A673 (cell line): ENCODE results near the gene GALNT6.

Source experiments
- EZH2 ChIP-seq: fragments of 200-600 bp; sonication (generic); IDR thresholded peaks from 2 replicates; pipeline ENCODE4 v1.6.1; 2017; ENCODE audit warnings: borderline replicate concordance, low read depth, mild to moderate bottlenecking, mixed read lengths, antibody characterized with exemption, low read length; ENCODE audit not compliant: poor library complexity, severe bottlenecking
- TF ChIP-seq, protein P1 (sequence below): fragments of 300-800, 200-600 bp; sonication (generic); conservative IDR thresholded peaks from 2 replicates; pipeline ENCODE4 v1.5.1; 2017; ENCODE audit warnings: low read depth, mild to moderate bottlenecking, antibody characterized with exemption, low read length, moderate library complexity, mixed read lengths

- TF ChIP-seq, protein P1, sequence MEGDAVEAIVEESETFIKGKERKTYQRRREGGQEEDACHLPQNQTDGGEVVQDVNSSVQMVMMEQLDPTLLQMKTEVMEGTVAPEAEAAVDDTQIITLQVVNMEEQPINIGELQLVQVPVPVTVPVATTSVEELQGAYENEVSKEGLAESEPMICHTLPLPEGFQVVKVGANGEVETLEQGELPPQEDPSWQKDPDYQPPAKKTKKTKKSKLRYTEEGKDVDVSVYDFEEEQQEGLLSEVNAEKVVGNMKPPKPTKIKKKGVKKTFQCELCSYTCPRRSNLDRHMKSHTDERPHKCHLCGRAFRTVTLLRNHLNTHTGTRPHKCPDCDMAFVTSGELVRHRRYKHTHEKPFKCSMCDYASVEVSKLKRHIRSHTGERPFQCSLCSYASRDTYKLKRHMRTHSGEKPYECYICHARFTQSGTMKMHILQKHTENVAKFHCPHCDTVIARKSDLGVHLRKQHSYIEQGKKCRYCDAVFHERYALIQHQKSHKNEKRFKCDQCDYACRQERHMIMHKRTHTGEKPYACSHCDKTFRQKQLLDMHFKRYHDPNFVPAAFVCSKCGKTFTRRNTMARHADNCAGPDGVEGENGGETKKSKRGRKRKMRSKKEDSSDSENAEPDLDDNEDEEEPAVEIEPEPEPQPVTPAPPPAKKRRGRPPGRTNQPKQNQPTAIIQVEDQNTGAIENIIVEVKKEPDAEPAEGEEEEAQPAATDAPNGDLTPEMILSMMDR, result no peak
- TF ChIP-seq EZH2, result no peak
Measured at GRCh38 chr12:51406859-51407258, 15.7 kb upstream of the GALNT6 start.
